Epithelial cell of proximal tubule (primary cell): ENCODE results near the gene GAD1. TPM values are rescaled to one million over a fixed set of nuclear protein-coding genes. Genes with fewer than 3 reads are reported as not detected.

ENCODE experiments used
- DNase-seq: peaks from one replicate; pipeline ENCODE4 v3.0.0-alpha.2; 2011; ENCODE audit warnings: low read depth
- H3K4me3 ChIP-seq: 2 replicates; pipeline ENCODE4 v1.5.1; 2011; ENCODE audit warnings: low read depth, mild to moderate bottlenecking, low read length
- CTCF ChIP-seq: conservative IDR thresholded peaks from 2 replicates; pipeline ENCODE4 v1.5.1; 2012; ENCODE audit warnings: low read depth, mild to moderate bottlenecking, low read length
- total RNA-seq: library from RNA; depleted of rRNA; stranded (reverse); fragments of >200 nt; gene quantifications from 2 replicates; pipeline ENCODE4 v1.2.3, GENCODE V29; 2015

Gene GAD1
- total RNA-seq, 1 donor from 2014 or later = 5.6 TPM

GRCh38 chr2:170895023-170895757 lies 78.5 kb downstream of the GAD1 start:
- no peak for TF ChIP-seq CTCF
- H3K4me3 ChIP-seq = no peak overlapping the region
- DNase-seq = no peak

GRCh38 chr2:170896622-170897021 lies 79.9 kb downstream of the GAD1 start:
- H3K4me3 ChIP-seq = no peak overlapping the region
- no peak for DNase-seq
- no peak for TF ChIP-seq CTCF

- no peak for DNase-seq
- no peak overlapping the region for H3K4me3 ChIP-seq
- TF ChIP-seq CTCF = no peak
Observed at GRCh38 chr2:170897108-170897507, 80.4 kb downstream of the GAD1 start.

GRCh38 chr2:170905864-170906263 lies 89.2 kb downstream of the GAD1 start:
- no peak for DNase-seq
- no peak for TF ChIP-seq CTCF
- H3K4me3 ChIP-seq = no peak overlapping the region

Other genes with a start within 250 kb of the GAD1 start
- 0.14 TPM in 1 of 2 replicates, not detected in the other for gene SP5, start 101.5 kb upstream of the GAD1 start, total RNA-seq
- gene ERICH2, start 46.5 kb upstream of the GAD1 start, total RNA-seq = not detected in 2 replicates
- gene GORASP2, start 112.4 kb downstream of the GAD1 start, total RNA-seq = 56.2 and 65.6 TPM in 2 replicates